Lower leg skin (tissue), 3 donors: ENCODE data around the gene STAG1.

Experiments used
- POLR2A ChIP-seq, 2 donors: fragments of 450-650 bp; IDR thresholded peaks; one replicate each; pipeline ENCODE4 v1.6.1; 2016 to 2017; ENCODE audit warnings: antibody characterized with exemption in 2 of 2, mild to moderate bottlenecking in 1 of 2, moderate library complexity in 1 of 2
- TF ChIP-seq, protein P1 (sequence below), 3 donors: fragments of 450-650 bp; IDR thresholded peaks; one replicate each; pipeline ENCODE4 v1.5.1; 2016; ENCODE audit warnings: antibody characterized with exemption in 3 of 3, mild to moderate bottlenecking in 3 of 3, moderate library complexity in 2 of 3

DNA sequence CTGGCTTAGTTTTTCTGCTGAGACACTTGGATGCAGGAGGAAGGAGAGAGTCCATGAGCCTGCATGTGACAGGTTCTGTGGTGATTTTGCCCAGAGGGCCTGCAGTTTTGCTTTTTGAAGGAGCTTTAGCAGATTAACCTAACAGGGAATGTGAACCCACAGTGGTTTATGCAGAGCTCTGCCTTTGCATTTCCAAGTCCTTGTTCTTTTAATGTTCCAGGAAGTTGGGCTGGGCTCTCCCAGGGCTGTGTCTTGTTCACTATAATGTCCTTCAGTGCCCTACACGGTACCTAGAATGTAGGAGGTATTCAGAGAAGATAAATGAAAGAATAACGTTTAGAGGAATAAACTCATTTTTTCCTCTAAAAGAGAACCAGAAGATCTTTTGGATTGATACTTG, 451.7 kb downstream of the STAG1 start:
- no peak for TF ChIP-seq POLR2A (IDR thresholded peaks at IDR 0.05)
- TF ChIP-seq, protein P1, sequence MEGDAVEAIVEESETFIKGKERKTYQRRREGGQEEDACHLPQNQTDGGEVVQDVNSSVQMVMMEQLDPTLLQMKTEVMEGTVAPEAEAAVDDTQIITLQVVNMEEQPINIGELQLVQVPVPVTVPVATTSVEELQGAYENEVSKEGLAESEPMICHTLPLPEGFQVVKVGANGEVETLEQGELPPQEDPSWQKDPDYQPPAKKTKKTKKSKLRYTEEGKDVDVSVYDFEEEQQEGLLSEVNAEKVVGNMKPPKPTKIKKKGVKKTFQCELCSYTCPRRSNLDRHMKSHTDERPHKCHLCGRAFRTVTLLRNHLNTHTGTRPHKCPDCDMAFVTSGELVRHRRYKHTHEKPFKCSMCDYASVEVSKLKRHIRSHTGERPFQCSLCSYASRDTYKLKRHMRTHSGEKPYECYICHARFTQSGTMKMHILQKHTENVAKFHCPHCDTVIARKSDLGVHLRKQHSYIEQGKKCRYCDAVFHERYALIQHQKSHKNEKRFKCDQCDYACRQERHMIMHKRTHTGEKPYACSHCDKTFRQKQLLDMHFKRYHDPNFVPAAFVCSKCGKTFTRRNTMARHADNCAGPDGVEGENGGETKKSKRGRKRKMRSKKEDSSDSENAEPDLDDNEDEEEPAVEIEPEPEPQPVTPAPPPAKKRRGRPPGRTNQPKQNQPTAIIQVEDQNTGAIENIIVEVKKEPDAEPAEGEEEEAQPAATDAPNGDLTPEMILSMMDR (IDR thresholded peaks at IDR 0.05) = no peak
